ENCODE results near the gene MACROH2A1.

DNA sequence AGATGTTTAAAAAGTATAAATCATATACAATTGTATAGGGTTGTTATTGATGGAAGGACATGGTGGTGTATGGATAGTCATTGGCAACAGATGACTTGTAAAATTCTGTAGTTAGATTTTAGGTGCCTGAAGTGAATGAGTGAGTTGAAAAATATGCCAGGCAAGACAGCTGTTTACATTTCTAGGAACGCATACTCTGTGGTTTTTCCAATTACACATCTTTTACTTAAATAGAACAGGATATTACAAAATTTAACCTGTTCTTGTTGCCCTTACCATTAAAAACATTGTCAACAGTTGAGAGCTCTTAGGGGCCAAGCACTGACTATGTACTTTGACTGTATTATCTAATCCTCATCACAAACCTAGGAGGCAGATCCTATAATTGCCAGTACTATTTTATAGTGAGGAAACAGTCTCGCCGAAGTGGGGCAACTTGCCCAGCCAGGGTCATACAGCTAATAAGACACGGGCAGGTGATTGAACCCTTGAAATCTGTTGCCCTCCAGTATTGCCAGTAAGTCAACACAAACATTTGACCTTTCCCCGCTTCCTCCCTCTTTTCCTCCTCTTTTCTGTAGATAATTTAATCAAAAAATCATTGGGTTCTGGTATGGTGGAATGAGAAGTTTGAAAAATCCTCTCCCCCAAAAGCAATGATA is 88.6 kb downstream of the MACROH2A1 start:
- TF ChIP-seq NR3C1 (CRISPR knock-in tag; IDR thresholded peaks at IDR 0.05) = no peak
- TF ChIP-seq PRPF4 (IDR thresholded peaks at IDR 0.05; ENCODE audit: insufficient read depth, low read depth, low read length, poor library complexity, severe bottlenecking) = no peak
- no peak for TF ChIP-seq HDAC2 (IDR thresholded peaks at IDR 0.05)
- TF ChIP-seq ZNF778 (CRISPR knock-in tag; IDR thresholded peaks at IDR 0.05) = no peak
- TF ChIP-seq CEBPB (tag; IDR thresholded peaks at IDR 0.05) = no peak

All from K562 (cell line).